Measurements from ENCODE around the gene AGBL2.

AGBL2 gene

DNA sequence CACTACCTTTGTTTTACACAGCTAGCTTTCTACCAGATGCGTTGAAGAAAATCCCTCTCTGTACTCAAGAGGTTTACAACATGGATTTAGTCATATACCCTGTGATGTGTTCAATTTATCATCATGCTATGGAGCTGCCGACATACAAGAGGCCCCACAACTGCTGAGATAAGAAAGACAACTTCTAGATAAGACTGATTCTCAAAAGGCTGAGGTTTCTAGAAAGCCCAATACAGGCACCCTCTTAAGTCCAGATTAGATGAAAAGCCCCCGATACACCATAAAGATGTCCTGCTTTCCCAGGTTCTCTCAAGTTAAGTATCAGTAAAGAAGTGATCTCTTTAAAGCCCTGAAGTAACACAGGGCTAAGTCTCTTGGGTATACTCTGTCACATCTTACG, 87.1 kb downstream of the AGBL2 start:
- DNase-seq, result no peak

DNA sequence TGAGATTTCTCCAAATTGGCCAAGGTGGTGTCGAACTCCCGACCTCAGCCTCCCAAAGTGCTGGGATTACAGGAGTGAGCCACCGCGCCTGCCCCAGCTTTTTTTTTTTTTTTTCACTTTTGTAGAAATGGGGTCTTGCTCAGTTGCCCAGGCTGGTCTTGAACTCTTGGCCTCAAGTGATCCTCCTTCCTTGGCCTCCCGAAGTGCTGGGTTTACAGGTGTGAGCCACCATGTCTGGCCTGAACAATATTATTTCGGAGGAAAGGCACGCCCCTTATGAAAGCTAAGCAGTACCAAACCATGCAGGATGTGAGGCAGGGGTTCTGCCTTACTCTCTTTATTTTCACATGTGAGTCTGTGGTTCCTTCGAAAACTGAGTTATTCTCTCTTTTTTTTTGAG, 88.9 kb downstream of the AGBL2 start:
- DNase-seq, result no peak

DNA sequence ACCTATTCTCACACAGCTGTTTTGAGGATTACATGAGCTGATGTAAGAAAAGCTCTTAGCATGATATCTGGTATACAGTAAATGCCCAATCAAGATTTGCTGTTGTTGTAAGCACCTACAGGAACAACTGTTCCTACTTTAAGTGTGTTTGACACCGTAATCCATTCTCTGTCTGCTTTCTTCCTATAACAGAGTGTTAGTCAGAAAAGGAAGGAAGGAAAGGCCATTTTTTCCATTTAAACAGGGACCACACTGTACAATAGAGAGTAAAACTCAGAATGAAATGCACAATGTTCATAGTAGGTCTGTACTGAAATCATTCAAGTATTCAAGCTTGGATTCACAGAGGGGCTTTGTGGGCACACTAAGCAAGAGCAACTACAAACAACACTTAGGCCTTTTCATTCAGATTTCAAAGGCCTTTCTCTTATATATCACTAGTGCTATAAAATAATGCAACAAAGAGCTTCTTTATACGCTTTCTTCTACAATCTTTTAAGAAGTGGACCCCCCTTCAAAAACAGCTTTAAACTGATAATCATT, 94.3 kb downstream of the AGBL2 start:
- no peak for DNase-seq

DNA sequence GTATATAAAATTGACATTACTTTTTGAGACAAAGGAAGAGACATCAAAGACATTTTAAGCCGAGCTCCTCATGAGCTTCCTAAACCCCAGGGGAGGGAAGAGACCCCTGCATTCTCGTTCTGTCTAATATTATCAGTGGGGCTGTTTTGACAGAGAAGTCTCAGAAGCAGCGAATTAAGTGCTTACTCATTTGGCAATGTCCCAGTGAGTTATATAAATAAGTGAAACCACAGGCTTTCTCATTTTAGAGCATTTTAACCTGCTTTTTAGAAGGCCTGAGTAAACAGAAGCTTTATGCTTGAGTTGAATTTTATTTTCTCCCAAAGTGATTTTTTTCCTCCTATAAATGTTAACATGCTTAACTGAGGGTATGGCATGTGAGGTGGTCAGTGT, 97.8 kb downstream of the AGBL2 start:
- no peak for DNase-seq

DNA sequence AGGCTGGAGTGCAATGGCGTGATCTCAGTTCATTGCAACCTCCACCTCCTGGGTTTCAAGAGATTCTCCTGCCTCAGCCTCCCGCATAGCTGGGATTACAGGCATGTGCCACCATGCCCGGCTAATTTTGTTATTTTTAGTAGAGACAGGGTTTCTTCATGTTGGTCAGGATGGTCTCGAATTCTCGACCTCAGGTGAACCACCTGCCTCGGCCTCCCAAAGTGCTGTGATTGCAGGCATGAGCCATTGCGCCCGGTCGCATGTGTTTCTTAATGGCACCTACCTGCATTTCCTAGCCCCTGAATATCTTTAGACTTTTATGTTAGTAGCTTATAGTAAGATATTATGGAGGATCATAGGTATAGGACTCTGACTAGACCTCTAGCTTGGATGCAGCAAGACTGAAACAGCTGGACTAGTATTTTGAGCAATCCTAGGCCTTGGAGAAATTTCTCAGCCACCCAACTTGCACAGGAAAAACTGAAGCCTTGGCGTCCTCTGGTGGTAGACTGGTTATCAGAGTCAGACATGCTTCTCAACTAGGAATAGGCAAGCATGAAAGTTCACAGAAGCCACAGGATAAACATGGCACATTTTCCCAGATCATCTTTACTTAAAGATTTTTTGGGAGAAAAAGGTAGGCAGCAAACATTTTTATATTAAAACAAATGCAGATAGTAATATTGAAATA, 98.3 kb downstream of the AGBL2 start:
- no peak for DNase-seq

DNA sequence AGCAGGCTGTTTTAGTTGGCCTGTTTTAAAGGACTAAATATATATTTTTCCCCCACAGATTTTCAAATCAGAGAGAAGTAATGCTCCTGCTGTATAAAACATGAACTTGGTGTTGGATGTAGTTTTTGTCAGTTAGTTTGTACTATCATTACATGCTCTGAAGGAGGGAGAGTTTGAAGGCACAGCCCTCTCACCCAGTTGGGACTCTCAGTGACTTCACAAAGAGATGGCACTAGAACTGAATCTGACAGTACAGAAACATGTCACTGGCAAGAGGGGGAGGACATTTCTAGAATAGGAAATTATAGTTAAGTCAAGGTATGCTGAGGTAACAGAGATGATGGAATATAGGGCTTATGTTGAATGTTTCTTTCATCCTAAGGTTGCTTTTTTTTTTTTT, 99.9 kb downstream of the AGBL2 start:
- DNase-seq, result no peak

DNA sequence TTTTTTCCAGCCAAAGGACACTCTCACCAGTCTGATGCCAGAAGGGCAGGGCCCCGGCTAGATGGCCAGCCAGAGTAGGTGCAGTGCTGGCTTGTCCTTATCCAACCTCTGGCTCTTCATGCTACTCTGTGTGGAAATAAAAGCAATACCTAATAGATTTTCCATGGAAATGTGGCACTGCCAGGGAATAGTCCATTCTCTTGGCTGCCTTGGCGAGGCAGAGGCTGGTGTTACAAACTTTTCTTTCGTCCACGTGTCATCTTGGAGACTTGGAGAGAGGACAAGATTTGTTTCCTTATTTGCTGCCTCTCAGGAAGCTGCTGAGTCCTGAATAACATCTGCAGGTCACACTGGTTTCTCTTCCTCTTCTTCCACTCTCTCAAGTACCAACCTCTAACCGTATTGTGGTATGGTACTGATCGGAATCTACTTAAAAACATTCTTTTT, 103.8 kb downstream of the AGBL2 start:
- no peak for DNase-seq

DNA sequence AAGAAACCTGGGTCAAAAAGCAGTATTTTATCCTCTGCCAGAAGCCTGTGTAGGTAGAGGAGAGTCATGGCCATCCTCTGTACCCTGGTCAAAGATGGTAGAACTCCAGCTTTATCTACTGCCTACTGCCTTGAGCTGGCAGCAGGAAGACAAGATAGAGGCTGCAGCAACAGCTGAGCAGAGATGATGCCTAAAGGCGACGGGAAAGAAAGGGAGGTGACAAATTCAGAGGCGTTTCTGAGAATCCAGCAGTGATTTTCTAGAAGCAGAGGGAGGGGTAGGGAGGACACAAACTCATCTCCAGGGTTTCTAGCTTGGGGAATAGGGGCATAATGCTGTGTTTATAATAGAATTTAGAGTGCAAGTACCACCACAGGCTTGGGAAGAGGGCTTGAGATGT, 105.5 kb downstream of the AGBL2 start:
- no peak for DNase-seq
